Neural cell (in vitro differentiated cells): ENCODE measurements around the gene TPRX1. TPM values are rescaled to one million over a fixed set of nuclear protein-coding genes. Genes with fewer than 3 reads are reported as not detected.

Experiments used
- H2AFZ ChIP-seq: fragments of 200-600, 300-800 bp; sonication (generic), shearing (Covaris generic); 2 replicates; pipeline ENCODE4 v1.6.0; 2014; ENCODE audit warnings: low read depth, mild to moderate bottlenecking, antibody characterized with exemption, low read length, moderate library complexity
- H3F3A ChIP-seq: fragments of 200-600 bp; shearing (Covaris generic); 2 replicates; pipeline ENCODE4 v1.6.1; 2016; ENCODE audit warnings: mild to moderate bottlenecking, moderate library complexity, mixed read lengths, antibody characterized with exemption, low read length; ENCODE audit not compliant: insufficient read depth, poor library complexity, severe bottlenecking
- H3K27ac ChIP-seq: fragments of 200-600, 300-800 bp; sonication (generic), shearing (Covaris generic); 2 replicates; pipeline ENCODE4 v1.5.1; 2014; ENCODE audit warnings: mild to moderate bottlenecking, low read length, moderate library complexity
- H3K27me3 ChIP-seq: fragments of 300-800, 200-600 bp; sonication (generic), shearing (Covaris generic); 2 replicates; pipeline ENCODE4 v1.6.0; 2014; ENCODE audit warnings: mild to moderate bottlenecking, low read depth, low read length, moderate library complexity; ENCODE audit not compliant: insufficient read depth
- H3K36me3 ChIP-seq: fragments of 300-800, 200-600 bp; sonication (generic), shearing (Covaris generic); 2 replicates; pipeline ENCODE4 v1.5.1; 2014; ENCODE audit warnings: mild to moderate bottlenecking, antibody characterized with exemption, low read length, moderate library complexity; ENCODE audit not compliant: insufficient read depth
- H3K4me2 ChIP-seq: fragments of 300-800, 200-600 bp; sonication (generic), shearing (Covaris generic); 2 replicates; pipeline ENCODE4 v1.6.0; 2014; ENCODE audit warnings: mild to moderate bottlenecking, low read length
- H3K4me3 ChIP-seq: fragments of 300-800, 200-600 bp; sonication (generic), shearing (Covaris generic); 2 replicates; pipeline ENCODE4 v1.5.1; 2014; ENCODE audit warnings: mild to moderate bottlenecking, low read length, moderate library complexity
- H3K79me2 ChIP-seq: fragments of 200-600 bp; shearing (Covaris generic); replicated peaks from 2 replicates; pipeline ENCODE4 v1.6.0; 2014; ENCODE audit warnings: mild to moderate bottlenecking, low read length, moderate library complexity; ENCODE audit not compliant: insufficient read depth
- H3K9ac ChIP-seq: fragments of 300-800, 200-600 bp; sonication (generic), shearing (Covaris generic); 2 replicates; pipeline ENCODE4 v1.6.1; 2016; ENCODE audit warnings: mild to moderate bottlenecking, low read length, mixed read lengths
- H3K9me2 ChIP-seq: fragments of 200-600 bp; shearing (Covaris generic); 2 replicates; pipeline ENCODE4 v1.6.1; 2016; ENCODE audit warnings: mild to moderate bottlenecking, low read length, mixed read lengths; ENCODE audit not compliant: insufficient read depth
- H3K9me3 ChIP-seq: fragments of 200-600, 300-800 bp; sonication (generic), shearing (Covaris generic); 2 replicates; pipeline ENCODE4 v1.6.1; 2016; ENCODE audit warnings: mild to moderate bottlenecking, mixed run types, low read length, moderate library complexity, mixed read lengths
- H4K20me1 ChIP-seq: fragments of 200-600 bp; shearing (Covaris generic); 2 replicates; pipeline ENCODE4 v1.6.1; 2016; ENCODE audit warnings: mild to moderate bottlenecking, mixed run types; ENCODE audit not compliant: insufficient read depth
- CTCF ChIP-seq: fragments of 450-650 bp; IDR thresholded peaks from 2 replicates; pipeline ENCODE4 v1.5.1; 2014; ENCODE audit warnings: antibody characterized with exemption, mild to moderate bottlenecking, moderate library complexity; ENCODE audit not compliant: poor library complexity, severe bottlenecking
- EP300 ChIP-seq: fragments of 450-650 bp; conservative IDR thresholded peaks from 2 replicates; pipeline ENCODE4 v1.6.1; 2014; ENCODE audit warnings: antibody characterized with exemption, mild to moderate bottlenecking, moderate library complexity; ENCODE audit not compliant: poor library complexity, severe bottlenecking
- EZH2 ChIP-seq: fragments of 200-600, 300-800 bp; shearing (Covaris generic), sonication (generic); IDR thresholded peaks from 2 replicates; pipeline ENCODE4 v1.6.1; 2014; ENCODE audit warnings: antibody characterized with exemption, low read length, borderline replicate concordance, mild to moderate bottlenecking; ENCODE audit not compliant: insufficient read depth, poor library complexity, severe bottlenecking
- MXI1 ChIP-seq: fragments of 450-650 bp; conservative IDR thresholded peaks from 2 replicates; pipeline ENCODE4 v1.6.1; 2014; ENCODE audit warnings: antibody characterized with exemption, mild to moderate bottlenecking; ENCODE audit not compliant: poor library complexity, severe bottlenecking
- POLR2AphosphoS5 ChIP-seq: IDR thresholded peaks from 2 replicates; pipeline ENCODE4 v1.6.1; 2012
- RAD21 ChIP-seq: fragments of 450-650 bp; conservative IDR thresholded peaks from 2 replicates; pipeline ENCODE4 v1.6.1; 2014; ENCODE audit warnings: antibody characterized with exemption, mild to moderate bottlenecking, moderate library complexity
- SMC3 ChIP-seq: fragments of 450-650 bp; conservative IDR thresholded peaks from 2 replicates; pipeline ENCODE4 v1.6.1; 2014; ENCODE audit warnings: antibody characterized with exemption, mild to moderate bottlenecking, moderate library complexity; ENCODE audit not compliant: poor library complexity
- TAF1 ChIP-seq: IDR thresholded peaks from 2 replicates; pipeline ENCODE4 v1.6.1; 2012; ENCODE audit warnings: low read depth
- polyA plus RNA-seq: library from polyadenylated mRNA; depleted of rRNA; stranded (reverse); fragments of >200 nt; gene quantifications from 2 replicates; pipeline ENCODE4 v1.2.3, GENCODE V29; 2014
- TF ChIP-seq, protein P1 (sequence below): IDR thresholded peaks from 2 replicates; pipeline ENCODE4 v1.6.1; 2012; ENCODE audit warnings: borderline replicate concordance

The TPRX1 gene
- polyA plus RNA-seq, 1 donor from 2014 or later = not detected

DNA sequence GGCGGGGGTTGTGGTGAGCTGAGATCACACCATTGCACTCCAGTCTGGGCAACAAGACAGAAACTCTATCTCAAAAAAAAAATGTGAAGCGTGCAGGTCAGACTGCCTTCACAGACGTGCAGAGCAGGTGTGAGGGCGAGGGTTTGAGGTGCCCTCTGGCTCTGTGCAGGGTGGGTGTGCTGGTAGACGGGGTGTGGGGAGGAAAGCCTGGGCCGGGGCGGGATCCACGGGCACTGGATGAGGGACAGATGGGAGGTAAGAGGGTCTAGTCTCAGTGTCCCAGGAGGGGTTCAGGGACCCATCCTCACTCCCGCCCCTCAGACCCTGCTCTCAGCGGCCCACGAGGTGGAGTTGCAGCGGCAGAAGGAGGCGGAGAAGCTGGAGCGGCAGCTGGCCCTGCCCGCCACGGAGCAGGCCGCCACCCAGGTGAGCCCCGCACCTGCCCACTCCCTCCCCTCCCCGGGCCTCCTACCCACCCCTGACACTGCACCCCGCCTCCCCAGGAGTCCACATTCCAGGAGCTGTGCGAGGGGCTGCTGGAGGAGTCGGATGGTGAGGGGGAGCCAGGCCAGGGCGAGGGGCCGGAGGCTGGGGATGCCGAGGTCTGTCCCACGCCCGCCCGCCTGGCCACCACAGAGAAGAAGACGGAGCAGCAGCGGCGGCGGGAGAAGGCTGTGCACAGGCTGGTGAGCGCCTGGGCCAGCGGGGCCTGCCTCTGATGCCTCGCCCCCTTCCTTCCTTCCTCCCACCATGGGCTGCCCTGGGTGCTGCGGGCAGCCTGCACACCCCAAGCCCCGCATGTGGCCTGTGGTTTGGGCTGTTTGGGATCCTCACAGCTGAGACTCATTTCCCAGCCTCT is 49.9 kb downstream of the TPRX1 start:
- Histone ChIP-seq H3K9me3 (no peaks in the 10 kb centered on the region), H3K79me2 (no peaks in the 10 kb centered on the region), H3K9ac (no peak overlapping the region), H2AFZ (no peak overlapping the region), H3F3A (no peaks in the 10 kb centered on the region), H3K4me3 (no peak overlapping the region), H3K27ac (no peak overlapping the region), H3K9me2 (no peaks in the 10 kb centered on the region), H3K36me3 (no peaks in the 10 kb centered on the region), H3K4me2 (no peak overlapping the region), H3K27me3 (no peaks in the 10 kb centered on the region), H4K20me1 (no peaks in the 10 kb centered on the region)
- TF ChIP-seq CTCF (no peak), RAD21 (no peak), TAF1 (no peak)
- TF ChIP-seq, protein P1, sequence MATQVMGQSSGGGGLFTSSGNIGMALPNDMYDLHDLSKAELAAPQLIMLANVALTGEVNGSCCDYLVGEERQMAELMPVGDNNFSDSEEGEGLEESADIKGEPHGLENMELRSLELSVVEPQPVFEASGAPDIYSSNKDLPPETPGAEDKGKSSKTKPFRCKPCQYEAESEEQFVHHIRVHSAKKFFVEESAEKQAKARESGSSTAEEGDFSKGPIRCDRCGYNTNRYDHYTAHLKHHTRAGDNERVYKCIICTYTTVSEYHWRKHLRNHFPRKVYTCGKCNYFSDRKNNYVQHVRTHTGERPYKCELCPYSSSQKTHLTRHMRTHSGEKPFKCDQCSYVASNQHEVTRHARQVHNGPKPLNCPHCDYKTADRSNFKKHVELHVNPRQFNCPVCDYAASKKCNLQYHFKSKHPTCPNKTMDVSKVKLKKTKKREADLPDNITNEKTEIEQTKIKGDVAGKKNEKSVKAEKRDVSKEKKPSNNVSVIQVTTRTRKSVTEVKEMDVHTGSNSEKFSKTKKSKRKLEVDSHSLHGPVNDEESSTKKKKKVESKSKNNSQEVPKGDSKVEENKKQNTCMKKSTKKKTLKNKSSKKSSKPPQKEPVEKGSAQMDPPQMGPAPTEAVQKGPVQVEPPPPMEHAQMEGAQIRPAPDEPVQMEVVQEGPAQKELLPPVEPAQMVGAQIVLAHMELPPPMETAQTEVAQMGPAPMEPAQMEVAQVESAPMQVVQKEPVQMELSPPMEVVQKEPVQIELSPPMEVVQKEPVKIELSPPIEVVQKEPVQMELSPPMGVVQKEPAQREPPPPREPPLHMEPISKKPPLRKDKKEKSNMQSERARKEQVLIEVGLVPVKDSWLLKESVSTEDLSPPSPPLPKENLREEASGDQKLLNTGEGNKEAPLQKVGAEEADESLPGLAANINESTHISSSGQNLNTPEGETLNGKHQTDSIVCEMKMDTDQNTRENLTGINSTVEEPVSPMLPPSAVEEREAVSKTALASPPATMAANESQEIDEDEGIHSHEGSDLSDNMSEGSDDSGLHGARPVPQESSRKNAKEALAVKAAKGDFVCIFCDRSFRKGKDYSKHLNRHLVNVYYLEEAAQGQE = no peak

DNA sequence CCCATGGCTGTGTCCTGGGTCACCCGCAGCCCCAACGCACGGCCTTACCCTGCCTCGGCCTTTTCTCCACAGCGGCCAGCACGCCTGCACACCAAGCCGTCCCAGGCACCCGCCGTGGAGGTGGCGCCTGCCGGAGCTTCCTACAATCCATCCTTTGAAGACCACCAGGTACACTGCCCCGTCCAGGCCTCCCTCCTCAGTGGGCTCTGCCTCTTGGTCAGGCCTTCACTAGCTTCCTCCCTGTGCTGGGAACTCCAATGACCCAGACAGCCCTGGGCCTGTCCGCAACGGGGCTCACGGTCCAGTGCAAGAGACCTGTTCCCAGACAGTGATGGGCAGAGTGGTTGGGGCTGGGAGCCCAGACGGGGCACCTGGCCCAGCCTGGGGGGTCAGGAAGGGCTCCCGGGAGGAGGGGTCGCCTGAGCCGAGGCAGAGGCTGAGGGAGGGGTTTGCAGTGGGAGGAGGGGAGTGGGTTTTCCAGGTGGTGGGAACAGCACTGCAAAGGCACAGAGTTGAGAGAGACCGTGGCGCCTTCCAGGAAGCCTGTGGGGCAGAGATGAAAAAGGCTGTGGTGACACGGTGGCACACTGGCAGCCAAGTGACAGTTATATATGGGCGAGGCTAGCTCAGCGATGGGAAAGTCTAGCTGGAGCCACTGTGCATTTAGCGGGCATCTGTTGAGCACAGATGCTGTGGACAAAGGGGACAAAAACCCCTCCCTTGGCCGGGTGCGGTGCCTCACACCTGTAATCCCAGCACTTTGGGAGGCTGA is 51.7 kb downstream of the TPRX1 start:
- no peaks in the 10 kb centered on the region for H3F3A ChIP-seq
- H3K79me2 ChIP-seq = no peaks in the 10 kb centered on the region
- no peaks in the 10 kb centered on the region for H3K9me3 ChIP-seq
- no peaks in the 10 kb centered on the region for H3K9me2 ChIP-seq
- H3K36me3 ChIP-seq = no peaks in the 10 kb centered on the region
- no peaks in the 10 kb centered on the region for H4K20me1 ChIP-seq
- H3K9ac ChIP-seq = no peak overlapping the region
- no peak overlapping the region for H3K4me2 ChIP-seq
- H3K27me3 ChIP-seq = no peaks in the 10 kb centered on the region
- TF ChIP-seq, protein P1 = no peak
- TF ChIP-seq SMC3 = no peak
- no peak for TF ChIP-seq POLR2AphosphoS5
- no peak for TF ChIP-seq EZH2
- no peak for TF ChIP-seq EP300
- no peak for TF ChIP-seq MXI1
- no peak for TF ChIP-seq TAF1
- no peak for TF ChIP-seq CTCF
- no peak for TF ChIP-seq RAD21
- H3K27ac ChIP-seq = no peak overlapping the region
- no peak overlapping the region for H3K4me3 ChIP-seq
- H2AFZ ChIP-seq = no peak overlapping the region
